ENCODE results near the gene TUBGCP6.

GRCh38 chr22:50216055-50216683 lies 28.7 kb downstream of the TUBGCP6 start:
- TF ChIP-seq POLR2A (IDR thresholded peaks at IDR 0.05) (no peak), CTCF (IDR thresholded peaks at IDR 0.05) (no peak)

Measured in esophagus squamous epithelium (tissue), 4 donors.